Measurements from ENCODE around the gene SRXN1.

SRXN1 gene

GRCh38 chr20:610130-611046 lies 42.6 kb downstream of the SRXN1 start, which contains the start of gene TCF15:
Gene TCF15 (minus strand): TSS chr20:610309. CDS start chr20:610237, 72 bp downstream.
- Histone ChIP-seq H3K9ac (ENCODE audit: low read length) (no peak within 1 kb of the TSS), H3K4me2 (ENCODE audit: low read depth, low read length) (no peak within 1 kb of the TSS), H3K9me3 (replicated peaks; ENCODE audit: insufficient read depth, low read length) (no peaks in the 10 kb centered on the region), H2AFZ (ENCODE audit: low read length) (no peak within 1 kb of the TSS), H3K27me3 (replicated peaks; ENCODE audit: insufficient read depth, low read length) (peaks cover 25% of the 10 kb centered on the region), H3K4me3 (ENCODE audit: low read length) (no peak within 1 kb of the TSS), H3K4me1 (ENCODE audit: low read length) (no peaks in the 10 kb centered on the region), H3K79me2 (ENCODE audit: low read length) (no peaks in the 10 kb centered on the region), H3K36me3 (replicated peaks; ENCODE audit: insufficient read depth, low read length) (no peaks in the 10 kb centered on the region), H3K27ac (ENCODE audit: low read length) (no peak within 1 kb of the TSS), H3K9me2 (replicated peaks; ENCODE audit: insufficient read depth, low read length) (no peaks in the 10 kb centered on the region), H4K20me1 (ENCODE audit: insufficient read depth, low read length) (no peaks in the 10 kb centered on the region), H3F3A (ENCODE audit: insufficient read depth, low read length) (no peaks in the 10 kb centered on the region)
- TF ChIP-seq EZH2phosphoT487 (IDR thresholded peaks at IDR 0.05; ENCODE audit: low read length), result no peak
- TF ChIP-seq CTCF (IDR thresholded peaks at IDR 0.05; ENCODE audit: low read length), result no peak
- DNase-seq, result no peak

- no peak overlapping the region for H2AFZ ChIP-seq (ENCODE audit: low read length)
- no peaks in the 10 kb centered on the region for H3K36me3 ChIP-seq (replicated peaks; ENCODE audit: insufficient read depth, low read length)
- no peaks in the 10 kb centered on the region for H3K4me1 ChIP-seq (ENCODE audit: low read length)
- no peak for DNase-seq
- no peaks in the 10 kb centered on the region for H3K9me3 ChIP-seq (replicated peaks; ENCODE audit: insufficient read depth, low read length)
- no peak overlapping the region for H3K4me2 ChIP-seq (ENCODE audit: low read depth, low read length)
- H3K9me2 ChIP-seq (replicated peaks; ENCODE audit: insufficient read depth, low read length), result no peaks in the 10 kb centered on the region
- no peaks in the 10 kb centered on the region for H4K20me1 ChIP-seq (ENCODE audit: insufficient read depth, low read length)
- H3K27ac ChIP-seq (ENCODE audit: low read length), result no peak overlapping the region
- no peak overlapping the region for H3K4me3 ChIP-seq (ENCODE audit: low read length)
- TF ChIP-seq EZH2 (optimal IDR thresholded peaks at IDR 0.05; ENCODE audit: low read depth, low read length) (no peak), EZH2phosphoT487 (IDR thresholded peaks at IDR 0.05; ENCODE audit: low read length) (no peak), CTCF (IDR thresholded peaks at IDR 0.05; ENCODE audit: low read length) (no peak)
- H3K9ac ChIP-seq (ENCODE audit: low read length), result no peak overlapping the region
- peaks cover 30% of the 10 kb centered on the region for H3K27me3 ChIP-seq (replicated peaks; ENCODE audit: insufficient read depth, low read length)
- no peaks in the 10 kb centered on the region for H3K79me2 ChIP-seq (ENCODE audit: low read length)
- H3F3A ChIP-seq (ENCODE audit: insufficient read depth, low read length), result no peaks in the 10 kb centered on the region
Observed at GRCh38 chr20:609371-609964, 43.5 kb downstream of the SRXN1 start.

GRCh38 chr20:608970-609369 lies 44.0 kb downstream of the SRXN1 start:
- no peak overlapping the region for H3K4me3 ChIP-seq (ENCODE audit: low read length)
- no peaks in the 10 kb centered on the region for H3K9me3 ChIP-seq (replicated peaks; ENCODE audit: insufficient read depth, low read length)
- no peaks in the 10 kb centered on the region for H3K9me2 ChIP-seq (replicated peaks; ENCODE audit: insufficient read depth, low read length)
- DNase-seq, result no peak
- no peak for TF ChIP-seq EZH2phosphoT487 (IDR thresholded peaks at IDR 0.05; ENCODE audit: low read length)
- no peak for TF ChIP-seq EZH2 (optimal IDR thresholded peaks at IDR 0.05; ENCODE audit: low read depth, low read length)
- TF ChIP-seq CTCF (IDR thresholded peaks at IDR 0.05; ENCODE audit: low read length), result no peak
- H3K27me3 ChIP-seq (replicated peaks; ENCODE audit: insufficient read depth, low read length), result peaks cover 34% of the 10 kb centered on the region
- H3K4me1 ChIP-seq (ENCODE audit: low read length), result no peaks in the 10 kb centered on the region
- no peak overlapping the region for H3K9ac ChIP-seq (ENCODE audit: low read length)
- H4K20me1 ChIP-seq (ENCODE audit: insufficient read depth, low read length), result no peaks in the 10 kb centered on the region
- H3F3A ChIP-seq (ENCODE audit: insufficient read depth, low read length), result no peaks in the 10 kb centered on the region
- H3K79me2 ChIP-seq (ENCODE audit: low read length), result no peaks in the 10 kb centered on the region
- no peak overlapping the region for H2AFZ ChIP-seq (ENCODE audit: low read length)
- no peaks in the 10 kb centered on the region for H3K36me3 ChIP-seq (replicated peaks; ENCODE audit: insufficient read depth, low read length)
- no peak overlapping the region for H3K27ac ChIP-seq (ENCODE audit: low read length)
- no peak overlapping the region for H3K4me2 ChIP-seq (ENCODE audit: low read depth, low read length)

Data from MM.1S (cell line).